HepG2 (cell line): Measurements from ENCODE around the gene GJA10. TPM values are rescaled to one million over a fixed set of nuclear protein-coding genes. Genes with fewer than 3 reads are reported as not detected.
A peak's percentile ranks its signal among the peaks of the same experiment; 100 is the strongest.
"Not testable (repeated sequence)": the region's sequence is repeated elsewhere in the genome, so short reads cannot be mapped to it uniquely, and the experiment has no call there.

Experiments used
- ATAC-seq: fragments of 200-7000 bp; cut with Tn5 transposase; 3 replicates; pipeline ENCODE4 v1.9.1; 2020; ENCODE audit warnings: mild to moderate bottlenecking, moderate library complexity
- BruUV-seq: library from RNA; stranded (reverse); fragments of 400-500 nt; replicated peaks from 2 replicates; lab custom pipeline; 2021; lab: Mats Ljungman, UMichigan
- CTCF ChIA-PET: fragments of 300-600 bp; formaldehyde crosslinking; extraction: SDS; loops from one replicate; lab custom pipeline; 2021; ENCODE audit warnings: low total read pairs, inconsistent platforms, low intra/inter-chr PET ratio; lab: Yijun Ruan, JAX
- POLR2A ChIA-PET: fragments of 350-600 bp; sonication (Branson Sonifier 250); formaldehyde crosslinking; loops from one replicate; lab custom pipeline; 2020; ENCODE audit warnings: antibody characterized with exemption, inconsistent platforms; lab: Yijun Ruan, JAX
- DNase-seq: peaks from one replicate; pipeline ENCODE4 v3.0.0-alpha.2; 2015; ENCODE audit warnings: low spot score
- FAIRE-seq: peaks from 3 replicates; lab custom pipeline; 2011; peaks lifted over from hg19 to GRCh38; lab: Jason Lieb, UNC
- H2AFZ ChIP-seq: one replicate; pipeline ENCODE4 v1.6.1; 2011; ENCODE audit warnings: low read length, inconsistent platforms
- H3K27ac ChIP-seq: fragments of 300-600 bp; 3 replicates; pipeline ENCODE4 v1.8.0; 2011; ENCODE audit warnings: mixed run types, mild to moderate bottlenecking, mixed read lengths, low read length, inconsistent platforms; ENCODE audit not compliant: insufficient read depth; ENCODE audit errors: extremely low read length
- H3K27me3 ChIP-seq, 2 experiments: fragments of 200-600 bp in 1 of 2; 2 replicates in 1 of 2; 3 replicates in 1 of 2; pipeline versions ENCODE4 v1.6.0 to v1.8.0; 2011; ENCODE audit warnings: low read length in 2 of 2, mild to moderate bottlenecking in 2 of 2, moderate library complexity in 2 of 2, inconsistent platforms in 1 of 2; ENCODE audit not compliant: insufficient read depth in 2 of 2, control insufficient read depth in 1 of 2
- H3K36me3 ChIP-seq, 2 experiments: fragments of 200-600 bp in 1 of 2; replicated peaks in 1 of 2; 2 replicates in 1 of 2; 3 replicates in 1 of 2; pipeline versions ENCODE4 v1.5.1 to v1.8.0; 2011; ENCODE audit warnings: low read length in 2 of 2, inconsistent platforms in 1 of 2; ENCODE audit not compliant: insufficient read depth in 2 of 2, control insufficient read depth in 1 of 2
- H3K4me1 ChIP-seq: 2 replicates; pipeline ENCODE4 v1.5.1; 2012; ENCODE audit warnings: low read length, inconsistent platforms; ENCODE audit not compliant: insufficient read depth
- H3K4me2 ChIP-seq: 2 replicates; pipeline ENCODE4 v1.6.0; 2011; ENCODE audit warnings: low read depth, low read length, inconsistent platforms
- H3K4me3 ChIP-seq, 3 experiments: fragments of 200-600 bp in 1 of 3; sonication (generic), shearing (Covaris generic) in 1 of 3; replicated peaks in 1 of 3; 2 replicates each; pipeline ENCODE4 v1.5.1; 2011 to 2016; ENCODE audit warnings: low read length in 3 of 3, inconsistent platforms in 2 of 3, low read depth in 2 of 3, mild to moderate bottlenecking in 2 of 3, control low read depth in 1 of 3, mixed read lengths in 1 of 3; ENCODE audit not compliant: insufficient read depth in 1 of 3
- H3K79me2 ChIP-seq: one replicate; pipeline ENCODE4 v1.6.1; 2011; ENCODE audit warnings: low read length, inconsistent platforms; ENCODE audit not compliant: insufficient read depth
- H3K9ac ChIP-seq: 2 replicates; pipeline ENCODE4 v1.6.0; 2011; ENCODE audit warnings: mild to moderate bottlenecking, low read depth, low read length, inconsistent platforms; ENCODE audit not compliant: insufficient read depth
- H3K9me3 ChIP-seq: 2 replicates; pipeline ENCODE4 v1.5.1; 2012; ENCODE audit warnings: mild to moderate bottlenecking, low read length
- H4K20me1 ChIP-seq: 2 replicates; pipeline ENCODE4 v1.6.0; 2011; ENCODE audit warnings: inconsistent platforms, mild to moderate bottlenecking, low read length, moderate library complexity; ENCODE audit not compliant: insufficient read depth
- CREM ChIP-seq, 2 experiments: sonication (generic) in 1 of 2; formaldehyde crosslinking in 1 of 2; IDR thresholded peaks; 2 replicates each; pipeline versions ENCODE4 v1.4.0 to v1.6.1; 2016 to 2020; ENCODE audit warnings: antibody characterized with exemption in 1 of 2, mild to moderate bottlenecking in 1 of 2, missing genetic modification reagents in 1 of 2
- FLYWCH1 ChIP-seq: sonication (generic); formaldehyde crosslinking; IDR thresholded peaks from 2 replicates; pipeline ENCODE4 v1.8.1; 2023; ENCODE audit warnings: mild to moderate bottlenecking, missing genetic modification reagents
- FOSL2 ChIP-seq: sonication (generic); formaldehyde crosslinking; IDR thresholded peaks from 2 replicates; pipeline ENCODE4 v1.4.0; 2020; ENCODE audit warnings: missing genetic modification reagents
- FOXA1 ChIP-seq, 2 experiments: fragments of 450-650 bp in 1 of 2; sonication (generic) in 1 of 2; formaldehyde crosslinking in 1 of 2; IDR thresholded peaks; 2 replicates each; pipeline versions ENCODE4 v1.4.0 to v1.6.1; 2016 to 2020; ENCODE audit warnings: missing genetic modification reagents in 1 of 2
- HHEX ChIP-seq: IDR thresholded peaks from 2 replicates; pipeline ENCODE4 v1.6.1; 2016; ENCODE audit warnings: control low read depth
- HNRNPH1 ChIP-seq: fragments of 200-400 bp; formaldehyde crosslinking; optimal IDR thresholded peaks from 2 replicates; pipeline ENCODE3; 2017; ENCODE audit warnings: mild to moderate bottlenecking, low read depth, low read length
- KAT2B ChIP-seq: fragments of 150-350 bp; IDR thresholded peaks from 2 replicates; pipeline ENCODE4 v1.6.1; 2014; ENCODE audit warnings: low read depth, low read length, borderline replicate concordance
- ZFAT ChIP-seq: sonication (generic); formaldehyde crosslinking; conservative IDR thresholded peaks from 2 replicates; pipeline ENCODE4 v1.8.1; 2023; ENCODE audit warnings: missing genetic modification reagents, inconsistent platforms
- ZNF564 ChIP-seq: sonication (generic); formaldehyde crosslinking; IDR thresholded peaks from 2 replicates; pipeline ENCODE4 v1.8.1; 2023; ENCODE audit warnings: mild to moderate bottlenecking, missing genetic modification reagents
- ZNF569 ChIP-seq: sonication (generic); formaldehyde crosslinking; IDR thresholded peaks from 2 replicates; pipeline ENCODE4 v1.5.0; 2020; ENCODE audit warnings: mild to moderate bottlenecking, missing genetic modification reagents, moderate library complexity, borderline replicate concordance
- WGBS: methylation state at CpG from one replicate; pipeline ENCODE4 v1.1.6; 2017; ENCODE audit warnings: low lambda C conversion rate; 5-methylcytosine and 5-hydroxymethylcytosine counted together
- in situ Hi-C: cut with HindIII; loops from 2 replicates; pipeline ENCODE4 v1.10.0; 2017; ENCODE audit warnings: low pct_unique_long_range_greater_than_20kb; ENCODE audit not compliant: extremely low pct_ligation_motif_present
- intact Hi-C: fragments of 100-400 bp; cut with micrococcal nuclease; formaldehyde crosslinking; loops from one replicate; pipeline ENCODE4 v1.10.0; 2022; ENCODE audit not compliant: unreplicated experiment
- polyA plus RNA-seq, 8 experiments: library from polyadenylated mRNA; depleted of rRNA in 3 of 8; stranded (reverse) in 7 of 8; unstranded in 1 of 8; fragments of >200 nt; fragmentation: Illumina TruSeq in 4 of 8; extraction: Trizol in 4 of 8; gene quantifications; 2 replicates each; pipeline versions ENCODE4 v1.2.1 to v1.2.3, GENCODE V29; 2011 to 2016; ENCODE audit warnings: low read depth in 4 of 8, missing spikeins in 1 of 8, mixed read lengths in 1 of 8; ENCODE audit not compliant: insufficient read depth in 1 of 8
- total RNA-seq, 5 experiments: library from RNA; depleted of rRNA; stranded (reverse); fragments of >200 nt; fragmentation: Illumina TruSeq; extraction: Trizol; gene quantifications; 2 replicates each; pipeline ENCODE4 v1.2.3, GENCODE V29; 2016; ENCODE audit warnings: low read depth in 1 of 5
- TF ChIP-seq, protein P1 (sequence below): sonication (generic); formaldehyde crosslinking; IDR thresholded peaks from 2 replicates; pipeline ENCODE4 v1.5.0; 2020; ENCODE audit warnings: mild to moderate bottlenecking, missing genetic modification reagents
- TF ChIP-seq, protein P2 (sequence below): sonication (generic); formaldehyde crosslinking; IDR thresholded peaks from 2 replicates; pipeline ENCODE4 v1.8.0; 2022; ENCODE audit warnings: mild to moderate bottlenecking, missing genetic modification reagents

GJA10 gene
- total and polyA plus RNA-seq, 2 of the 13 experiments (the other 11 are each of a cell fraction or from before 2014, with no cell fraction given) = not detected

DNA sequence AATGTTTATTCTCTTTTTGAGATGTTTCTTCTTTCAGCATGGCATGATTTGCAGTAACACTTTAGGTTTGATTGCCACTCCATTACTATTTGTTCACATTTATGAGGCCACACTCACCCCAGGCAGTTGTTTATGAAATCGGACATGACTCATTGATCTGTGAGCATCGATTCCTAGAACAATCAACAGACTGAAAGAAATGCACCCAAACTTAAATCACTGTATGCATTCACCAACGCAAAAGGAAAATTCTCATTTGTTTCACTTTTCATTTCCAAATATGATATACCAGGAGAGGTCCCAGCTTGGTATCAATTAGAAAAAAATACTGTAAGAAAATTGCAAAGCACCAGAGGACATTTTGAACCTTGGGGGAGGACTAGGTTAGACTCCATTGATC is 5.4 kb upstream of the GJA10 start:
- TF ChIP-seq ZNF564 (CRISPR knock-in tag) (no peak), FLYWCH1 (CRISPR knock-in tag) (no peak), ZNF569 (no peak), FOSL2 (CRISPR knock-in tag) (peak; percentile 40; the same call in 1 of the 2 replicates), ZFAT (CRISPR knock-in tag) (no peak), FOXA1 (IDR thresholded peaks at IDR 0.05) (no peak), FOXA1 (CRISPR knock-in tag; IDR thresholded peaks at IDR 0.05) (no peak), HHEX (CRISPR knock-in tag) (no peak), CREM (IDR thresholded peaks at IDR 0.05) (no peak), CREM (CRISPR knock-in tag; IDR thresholded peaks at IDR 0.05) (no peak), KAT2B (peak; percentile 78), HNRNPH1 (no peak)
- TF ChIP-seq, protein P1, sequence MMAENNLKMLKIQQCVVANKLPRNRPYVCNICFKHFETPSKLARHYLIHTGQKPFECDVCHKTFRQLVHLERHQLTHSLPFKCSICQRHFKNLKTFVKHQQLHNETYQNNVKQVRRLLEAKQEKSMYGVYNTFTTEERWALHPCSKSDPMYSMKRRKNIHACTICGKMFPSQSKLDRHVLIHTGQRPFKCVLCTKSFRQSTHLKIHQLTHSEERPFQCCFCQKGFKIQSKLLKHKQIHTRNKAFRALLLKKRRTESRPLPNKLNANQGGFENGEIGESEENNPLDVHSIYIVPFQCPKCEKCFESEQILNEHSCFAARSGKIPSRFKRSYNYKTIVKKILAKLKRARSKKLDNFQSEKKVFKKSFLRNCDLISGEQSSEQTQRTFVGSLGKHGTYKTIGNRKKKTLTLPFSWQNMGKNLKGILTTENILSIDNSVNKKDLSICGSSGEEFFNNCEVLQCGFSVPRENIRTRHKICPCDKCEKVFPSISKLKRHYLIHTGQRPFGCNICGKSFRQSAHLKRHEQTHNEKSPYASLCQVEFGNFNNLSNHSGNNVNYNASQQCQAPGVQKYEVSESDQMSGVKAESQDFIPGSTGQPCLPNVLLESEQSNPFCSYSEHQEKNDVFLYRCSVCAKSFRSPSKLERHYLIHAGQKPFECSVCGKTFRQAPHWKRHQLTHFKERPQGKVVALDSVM (CRISPR knock-in tag) = no peak
- TF ChIP-seq, protein P2, sequence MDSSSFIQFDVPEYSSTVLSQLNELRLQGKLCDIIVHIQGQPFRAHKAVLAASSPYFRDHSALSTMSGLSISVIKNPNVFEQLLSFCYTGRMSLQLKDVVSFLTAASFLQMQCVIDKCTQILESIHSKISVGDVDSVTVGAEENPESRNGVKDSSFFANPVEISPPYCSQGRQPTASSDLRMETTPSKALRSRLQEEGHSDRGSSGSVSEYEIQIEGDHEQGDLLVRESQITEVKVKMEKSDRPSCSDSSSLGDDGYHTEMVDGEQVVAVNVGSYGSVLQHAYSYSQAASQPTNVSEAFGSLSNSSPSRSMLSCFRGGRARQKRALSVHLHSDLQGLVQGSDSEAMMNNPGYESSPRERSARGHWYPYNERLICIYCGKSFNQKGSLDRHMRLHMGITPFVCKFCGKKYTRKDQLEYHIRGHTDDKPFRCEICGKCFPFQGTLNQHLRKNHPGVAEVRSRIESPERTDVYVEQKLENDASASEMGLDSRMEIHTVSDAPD (CRISPR knock-in tag) = no peak
- Histone ChIP-seq H3K9ac (no peak overlapping the region), H2AFZ (no peak overlapping the region), H3K36me3 (no peaks in the 10 kb centered on the region), H3K4me1 (peaks cover 17% of the 10 kb centered on the region), H3K79me2 (no peaks in the 10 kb centered on the region), H3K9me3 (no peaks in the 10 kb centered on the region), H3K27ac (no peak overlapping the region), H4K20me1 (no peaks in the 10 kb centered on the region), H3K27me3 (peaks cover 1 to 21% of the 10 kb centered on the region in 2 experiments; a peak in 3 of 5 replicates), H3K4me2 (no peak overlapping the region), H3K4me3 (no peak overlapping the region)
- in situ Hi-C loops = no loop called here
- no TSS peak for BruUV-seq
- ChIA-PET CTCF (interaction anchor here (0.7 kb wide), 1 partner anchor 30 kb away, joined by 3 read pairs; no protein-coding TSS in a partner anchor), POLR2A (no interaction called here)
- no peak for FAIRE-seq
- intact Hi-C loops = no loop called here
- no peak; the same call in 2 of the 3 replicates for ATAC-seq
- 4% methylated on average over 3 of the region's 3 CpGs for WGBS
- DNase-seq = no peak

DNA sequence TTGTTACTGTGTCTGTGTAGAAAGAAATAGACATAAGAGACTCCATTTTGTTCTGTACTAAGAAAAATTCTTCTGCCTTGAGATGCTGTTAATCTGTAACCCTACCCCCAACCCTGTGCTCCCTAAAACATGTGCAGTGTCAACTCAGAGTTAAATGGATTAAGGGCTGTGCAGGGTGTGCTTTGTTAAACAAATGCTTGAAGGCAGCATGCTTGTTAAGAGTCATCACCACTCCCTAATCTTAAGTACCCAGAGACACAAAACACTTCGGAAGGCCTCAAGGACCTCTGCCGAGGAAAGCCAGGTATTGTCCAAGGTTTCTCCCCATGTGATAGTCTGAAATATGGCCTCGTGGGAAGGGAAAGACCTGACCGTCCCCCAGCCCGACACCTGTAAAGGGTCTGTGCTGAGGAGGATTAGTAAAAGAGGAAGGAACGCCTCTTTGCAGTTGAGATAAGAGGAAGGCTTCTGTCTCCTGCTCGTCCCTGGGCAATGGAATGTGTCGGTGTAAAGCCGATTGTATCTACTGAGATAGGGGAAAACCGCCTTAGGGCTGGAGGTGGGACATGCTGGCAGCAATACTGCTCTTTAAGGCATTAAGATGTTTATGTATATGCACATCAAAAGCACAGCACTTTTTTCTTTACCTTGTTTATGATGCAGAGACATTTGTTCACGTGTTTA is 3.3 kb upstream of the GJA10 start:
- H3K9ac ChIP-seq, H3K27ac ChIP-seq, in situ Hi-C loops, H3K4me2 ChIP-seq, CTCF ChIA-PET, FAIRE-seq, POLR2A ChIA-PET, H3K79me2 ChIP-seq, H3K4me3 ChIP-seq, H2AFZ ChIP-seq, BruUV-seq, H4K20me1 ChIP-seq, H3K36me3 ChIP-seq, H3K9me3 ChIP-seq, ATAC-seq, DNase-seq, intact Hi-C loops: not testable (repeated sequence)
- 1% methylated on average over 11 of the region's 11 CpGs for WGBS
- peaks cover 1 to 21% of the 10 kb centered on the region in 2 experiments; a peak in 3 of 5 replicates for H3K27me3 ChIP-seq
- peaks cover 17% of the 10 kb centered on the region for H3K4me1 ChIP-seq
